ENCODE results near the gene RHBDF1.
A peak's percentile ranks its signal among the peaks of the same experiment; 100 is the strongest.

RHBDF1 gene

DNA sequence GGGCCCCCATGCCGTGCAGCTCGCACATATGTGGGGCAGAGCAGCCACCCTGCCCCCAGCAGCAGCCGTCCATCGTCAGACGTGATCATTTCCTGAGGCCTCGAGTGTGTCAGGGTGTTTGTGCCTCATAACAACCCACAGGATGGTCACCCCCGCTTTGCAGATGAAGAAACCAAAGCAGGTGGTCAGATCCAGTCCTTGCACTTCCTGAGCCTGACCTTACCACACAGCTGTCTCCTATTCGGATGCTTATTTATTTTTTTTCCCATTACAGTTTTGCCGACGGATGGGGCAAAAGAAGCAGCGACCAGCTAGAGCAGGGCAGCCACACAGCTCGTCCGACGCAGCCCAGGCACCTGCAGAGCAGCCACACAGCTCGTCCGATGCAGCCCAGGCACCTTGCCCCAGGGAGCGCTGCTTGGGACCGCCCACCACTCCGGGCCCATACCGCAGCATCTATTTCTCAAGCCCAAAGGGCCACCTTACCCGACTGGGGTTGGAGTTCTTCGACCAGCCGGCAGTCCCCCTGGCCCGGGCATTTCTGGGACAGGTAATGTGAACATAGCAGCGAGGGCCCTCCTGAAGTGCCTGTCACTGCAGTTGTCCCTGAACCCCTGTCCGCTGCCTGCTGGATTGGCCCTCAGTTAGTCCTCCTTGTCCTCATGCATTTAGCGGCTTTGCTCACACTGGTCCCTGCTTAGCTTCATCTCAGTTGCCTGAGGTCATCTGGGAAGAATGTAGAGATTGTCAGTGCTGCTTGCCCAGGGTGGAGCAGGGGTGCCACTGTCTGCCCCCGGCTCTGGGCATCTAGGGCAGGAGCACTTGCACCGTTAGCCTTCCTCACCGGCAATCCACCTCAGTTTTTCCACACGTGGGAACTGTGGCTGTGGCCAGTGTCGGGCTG is 7.0 kb upstream of the RHBDF1 start:
- H3K9ac ChIP-seq (ENCODE audit: insufficient read length) = peak overlapping the region; percentile 15
- TF ChIP-seq EZH2 (IDR thresholded peaks at IDR 0.05) (no peak), POLR2AphosphoS5 (IDR thresholded peaks at IDR 0.05; ENCODE audit: borderline replicate concordance, low read depth, low read length) (no peak), FOXP2 (optimal IDR thresholded peaks at IDR 0.05; ENCODE audit: control extremely low read depth, extremely low read length, insufficient read depth) (no peak)
- no peak overlapping the region for H3K27ac ChIP-seq
- DNase-seq (ENCODE audit: low read depth, low spot score) = no peak
- no peaks in the 10 kb centered on the region for H3K9me3 ChIP-seq (ENCODE audit: low read depth, low read length)
- H3K4me3 ChIP-seq = peak overlapping the region; percentile 89
- H3K36me3 ChIP-seq (ENCODE audit: insufficient read depth, low read length) = no peaks in the 10 kb centered on the region; the same call in 1 of the 2 replicates

DNA sequence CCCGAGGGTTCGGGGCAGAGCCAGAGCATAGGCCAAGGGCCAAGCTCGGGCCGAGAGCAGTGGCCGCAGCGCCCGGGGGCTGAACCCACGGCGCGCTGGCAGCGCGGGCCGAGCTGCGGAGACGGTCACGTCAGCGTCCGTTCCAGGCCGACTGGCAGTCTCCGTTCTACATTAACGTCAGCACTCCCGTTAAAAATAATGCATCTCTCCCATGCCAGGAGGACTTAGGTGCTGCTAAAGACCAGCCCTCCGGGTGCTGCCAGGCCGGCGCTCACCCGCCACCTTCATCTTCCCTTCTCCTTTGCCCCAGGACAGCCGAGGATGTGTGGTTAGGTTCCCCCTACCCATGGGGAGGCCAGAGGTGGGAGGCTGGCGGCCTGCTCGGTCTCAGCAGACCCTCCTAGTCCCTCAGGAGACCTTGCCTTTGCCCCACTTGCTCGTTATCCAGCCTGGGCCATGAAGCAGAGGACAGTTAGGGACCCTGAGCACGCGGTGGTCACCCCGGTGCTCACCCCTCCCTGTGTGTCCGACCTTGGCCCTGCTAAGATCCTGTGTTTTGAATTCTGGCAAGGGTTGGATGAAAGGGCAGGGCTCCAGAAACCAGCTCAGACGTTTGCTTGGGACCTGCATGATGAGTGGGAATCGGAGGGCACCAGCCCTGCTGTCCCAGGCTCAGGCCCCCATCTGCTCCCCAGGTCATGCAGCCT is 6.2 kb upstream of the RHBDF1 start:
- Histone ChIP-seq H3K36me3 (ENCODE audit: insufficient read depth, low read length) (no peaks in the 10 kb centered on the region; the same call in 1 of the 2 replicates), H3K4me3 (peak overlapping the region; percentile 89), H3K27ac (no peak overlapping the region), H3K9me3 (ENCODE audit: low read depth, low read length) (no peaks in the 10 kb centered on the region), H3K9ac (ENCODE audit: insufficient read length) (peak overlapping the region; percentile 81)
- DNase-seq (ENCODE audit: low read depth, low spot score) = no peak
- TF ChIP-seq FOXP2 (optimal IDR thresholded peaks at IDR 0.05; ENCODE audit: control extremely low read depth, extremely low read length, insufficient read depth) (no peak), EZH2 (IDR thresholded peaks at IDR 0.05) (no peak), POLR2AphosphoS5 (IDR thresholded peaks at IDR 0.05; ENCODE audit: borderline replicate concordance, low read depth, low read length) (no peak)

DNA sequence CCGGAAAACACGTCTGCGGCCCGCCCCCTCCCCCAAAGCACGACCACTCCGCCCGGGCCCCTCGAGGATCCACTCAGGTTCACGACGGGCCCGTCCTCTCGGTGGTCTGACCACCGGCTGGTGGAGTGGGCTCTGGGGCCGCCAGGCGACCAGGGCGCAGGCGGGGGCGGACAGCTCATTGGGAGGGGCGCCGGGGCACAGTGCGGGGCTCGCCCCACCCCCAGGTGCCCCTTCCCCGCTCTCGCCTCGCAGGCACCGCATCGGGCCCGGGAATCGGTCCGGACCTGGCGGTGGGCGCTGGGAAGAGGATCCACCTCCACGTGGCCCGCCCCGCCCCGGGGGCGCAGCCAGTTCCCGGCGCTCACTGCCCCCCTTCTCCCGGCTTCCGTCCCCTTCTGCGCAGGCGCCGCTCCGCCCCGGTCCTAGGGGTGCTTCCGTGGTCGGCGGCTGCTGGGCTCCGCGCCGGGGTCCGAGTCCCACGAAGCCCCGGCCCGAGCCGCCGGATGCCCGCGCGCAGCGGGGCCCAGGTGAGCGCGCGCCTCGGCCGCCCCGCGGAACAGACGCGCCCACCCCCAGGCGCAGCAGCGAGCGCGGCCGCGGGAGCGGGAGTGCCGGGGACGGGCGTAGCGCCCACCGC is 5.5 kb upstream of the RHBDF1 start, which contains the start of gene MPG:
MPG (plus strand) TSS at position 419 of the 637 bp plus-strand sequence; CDS start at position 504, 85 bp downstream.
- DNase-seq (ENCODE audit: low read depth, low spot score) = no peak
- TF ChIP-seq POLR2AphosphoS5 (IDR thresholded peaks at IDR 0.05; ENCODE audit: borderline replicate concordance, low read depth, low read length) (peak; percentile 67; the same call in 1 of the 2 replicates), EZH2 (IDR thresholded peaks at IDR 0.05) (no peak)
- Histone ChIP-seq H3K36me3 (ENCODE audit: insufficient read depth, low read length) (no peaks in the 10 kb centered on the region; the same call in 1 of the 2 replicates), H3K9me3 (ENCODE audit: low read depth, low read length) (no peaks in the 10 kb centered on the region), H3K9ac (ENCODE audit: insufficient read length) (peak within 1 kb of the TSS; percentile 81), H3K4me3 (peak within 1 kb of the TSS; percentile 89), H3K27ac (no peak within 1 kb of the TSS; the same call in 1 of the 2 replicates)

DNA sequence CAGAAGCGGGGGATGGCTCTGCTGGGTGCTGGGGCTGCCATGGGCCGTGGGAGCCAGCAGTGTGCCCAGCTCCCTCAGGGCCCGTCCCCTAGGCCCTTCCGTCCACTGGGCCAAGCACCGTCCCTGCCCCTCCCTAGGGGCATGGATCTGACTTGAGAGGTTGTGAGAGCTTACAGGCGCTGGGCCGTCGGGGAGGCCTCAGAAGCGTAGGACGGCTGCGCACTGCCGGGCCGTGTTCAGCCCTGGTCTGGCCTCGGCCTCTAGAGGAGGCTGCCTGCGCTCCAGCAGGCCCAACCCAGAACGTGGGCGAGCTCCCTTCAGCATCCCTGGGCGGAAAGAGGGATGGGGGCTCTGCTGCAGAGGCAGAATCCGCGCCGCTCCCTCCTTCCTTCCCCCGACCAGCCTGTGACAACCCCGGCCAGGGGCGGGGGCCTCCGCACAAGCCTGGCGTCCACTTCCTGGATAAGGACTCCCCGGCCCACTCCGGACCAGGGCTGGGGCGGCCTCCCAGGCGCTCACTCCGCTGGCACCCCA is 4.9 kb upstream of the RHBDF1 start:
- no peaks in the 10 kb centered on the region for H3K9me3 ChIP-seq (ENCODE audit: low read depth, low read length)
- peak overlapping the region; percentile 89 for H3K4me3 ChIP-seq
- no peaks in the 10 kb centered on the region; the same call in 1 of the 2 replicates for H3K36me3 ChIP-seq (ENCODE audit: insufficient read depth, low read length)
- no peak overlapping the region; the same call in 1 of the 2 replicates for H3K27ac ChIP-seq
- no peak for DNase-seq (ENCODE audit: low read depth, low spot score)
- TF ChIP-seq EZH2 (IDR thresholded peaks at IDR 0.05) (no peak), POLR2AphosphoS5 (IDR thresholded peaks at IDR 0.05; ENCODE audit: borderline replicate concordance, low read depth, low read length) (no peak), FOXP2 (optimal IDR thresholded peaks at IDR 0.05; ENCODE audit: control extremely low read depth, extremely low read length, insufficient read depth) (no peak)
- peak overlapping the region; percentile 81 for H3K9ac ChIP-seq (ENCODE audit: insufficient read length)

DNA sequence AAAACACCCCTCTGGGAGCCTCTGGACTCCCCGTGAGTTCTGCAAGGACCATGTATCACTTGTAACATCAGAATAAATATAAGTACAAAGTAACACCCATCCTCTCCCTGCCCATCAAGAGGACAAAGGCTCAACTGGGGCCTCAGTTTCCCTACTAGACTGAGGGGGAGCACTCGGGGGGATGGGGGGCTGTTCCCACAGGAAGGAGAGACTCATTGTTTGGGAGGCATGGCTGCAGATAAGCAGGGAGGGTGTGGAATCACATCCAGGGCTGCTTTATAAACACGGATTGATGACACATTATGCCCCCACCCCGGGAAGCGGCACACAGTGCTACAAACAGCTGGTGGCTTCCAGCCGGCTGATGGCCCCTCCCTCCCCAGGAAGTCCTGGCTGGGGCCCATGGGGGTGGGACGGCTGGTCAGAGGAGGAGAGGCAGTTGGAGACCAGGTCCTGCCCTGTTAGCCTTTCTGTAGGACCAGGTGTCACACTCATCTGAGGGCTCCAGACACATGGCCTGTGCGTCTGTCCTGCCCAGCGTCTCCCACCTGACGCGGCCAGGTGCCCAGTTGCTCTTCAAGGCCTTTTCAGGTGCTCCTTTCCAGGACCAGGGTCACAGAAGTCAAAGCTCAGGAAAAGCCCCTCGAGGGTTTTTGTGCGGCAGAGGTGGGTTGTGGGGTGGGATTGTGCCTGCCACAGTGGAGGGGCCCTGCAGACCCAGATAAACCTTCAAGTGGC is 4.3 kb upstream of the RHBDF1 start:
- H3K9ac ChIP-seq (ENCODE audit: insufficient read length) = no peak overlapping the region
- H3K36me3 ChIP-seq (ENCODE audit: insufficient read depth, low read length) = no peaks in the 10 kb centered on the region; the same call in 1 of the 2 replicates
- H3K9me3 ChIP-seq (ENCODE audit: low read depth, low read length) = no peaks in the 10 kb centered on the region
- H3K27ac ChIP-seq = peak overlapping the region; percentile 61
- no peak for DNase-seq (ENCODE audit: low read depth, low spot score)
- H3K4me3 ChIP-seq = peak overlapping the region; percentile 54
- TF ChIP-seq POLR2AphosphoS5 (IDR thresholded peaks at IDR 0.05; ENCODE audit: borderline replicate concordance, low read depth, low read length) (no peak), FOXP2 (optimal IDR thresholded peaks at IDR 0.05; ENCODE audit: control extremely low read depth, extremely low read length, insufficient read depth) (no peak), EZH2 (IDR thresholded peaks at IDR 0.05) (no peak)

DNA sequence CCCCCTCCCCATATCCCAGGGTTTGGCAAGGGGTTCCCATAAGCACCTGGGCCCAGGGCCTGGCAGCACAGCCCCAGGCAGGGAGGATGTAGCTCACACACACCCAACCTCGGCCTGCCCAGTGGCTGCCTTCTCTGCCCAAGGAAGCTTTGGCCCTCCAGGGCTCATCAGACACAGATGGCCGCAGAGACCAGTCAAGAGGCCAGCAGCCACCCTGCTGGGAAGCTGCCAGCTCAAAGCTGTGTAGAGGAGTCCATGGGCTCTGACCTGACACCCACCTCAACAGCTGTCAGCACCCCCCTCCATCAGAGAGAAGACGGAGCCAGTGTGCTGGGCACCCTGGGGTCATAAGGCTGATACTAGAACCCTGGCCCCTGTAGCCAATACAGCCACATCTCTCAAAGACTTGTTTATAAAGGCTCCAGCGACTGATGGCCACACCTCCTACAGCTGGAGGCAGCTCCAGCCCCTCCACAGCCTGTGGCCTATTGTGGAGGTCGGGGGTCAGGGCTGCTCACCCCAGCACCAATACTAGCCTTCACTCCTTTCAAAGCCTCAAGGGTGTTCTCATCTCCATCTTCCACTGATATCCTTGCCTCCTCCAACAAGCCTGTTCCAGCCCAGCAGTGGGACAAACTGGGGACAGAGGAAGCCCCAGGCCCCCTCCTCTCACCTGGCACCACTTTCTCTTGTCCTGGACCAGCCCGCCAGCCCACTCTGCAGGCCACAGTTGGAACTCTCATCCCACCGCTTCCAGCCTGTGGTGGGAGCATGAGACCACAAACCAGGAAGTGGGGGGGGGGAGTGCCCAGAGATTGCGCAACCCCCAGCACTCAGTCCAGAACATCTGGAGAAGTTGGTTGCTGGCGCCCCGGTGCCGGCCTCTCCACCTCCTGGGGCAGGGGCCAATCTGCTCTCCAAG is 3.4 kb upstream of the RHBDF1 start:
- no peaks in the 10 kb centered on the region for H3K9me3 ChIP-seq (ENCODE audit: low read depth, low read length)
- TF ChIP-seq FOXP2 (optimal IDR thresholded peaks at IDR 0.05; ENCODE audit: control extremely low read depth, extremely low read length, insufficient read depth) (no peak), POLR2AphosphoS5 (IDR thresholded peaks at IDR 0.05; ENCODE audit: borderline replicate concordance, low read depth, low read length) (no peak), EZH2 (IDR thresholded peaks at IDR 0.05) (no peak)
- no peak for DNase-seq (ENCODE audit: low read depth, low spot score)
- peak overlapping the region; percentile 54 for H3K4me3 ChIP-seq
- H3K36me3 ChIP-seq (ENCODE audit: insufficient read depth, low read length) = no peaks in the 10 kb centered on the region; the same call in 1 of the 2 replicates
- H3K9ac ChIP-seq (ENCODE audit: insufficient read length) = no peak overlapping the region
- peak overlapping the region; percentile 61; the same call in 1 of the 2 replicates for H3K27ac ChIP-seq

Data from SK-N-MC (cell line).